ENCODE measurements around the gene LGMN. TPM values are rescaled to one million over a fixed set of nuclear protein-coding genes. Genes with fewer than 3 reads are reported as not detected.
A peak's percentile ranks its signal among the peaks of the same experiment; 100 is the strongest.

The LGMN gene
- total RNA-seq, 2 experiments from 2014 or later: 6.9 to 7.7 TPM

DNA sequence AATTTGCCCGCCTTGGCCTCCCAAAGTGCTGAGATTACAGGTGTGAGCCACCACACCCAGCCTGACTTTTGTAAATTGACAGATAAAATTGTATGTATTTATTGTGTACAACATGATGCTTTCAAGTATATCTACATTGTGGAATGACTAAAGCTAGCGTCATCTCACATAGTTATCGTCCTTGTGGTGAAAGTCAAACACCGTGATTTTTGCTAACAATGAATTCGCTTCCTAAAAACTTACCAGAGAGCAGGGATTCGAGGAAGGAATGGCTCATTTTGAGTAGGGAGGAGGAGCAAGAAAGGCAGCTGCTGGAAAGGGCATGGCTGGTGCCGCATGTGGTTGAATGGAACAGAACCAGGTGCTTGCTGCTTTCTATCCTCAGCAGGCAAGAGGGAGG, 85.4 kb downstream of the LGMN start:
- H3K9me3 Mint-ChIP-seq: no peaks in the 10 kb centered on the region
- H3K27ac Mint-ChIP-seq: no peak overlapping the region
- peaks cover 50% of the 10 kb centered on the region for H3K36me3 Mint-ChIP-seq (ENCODE audit: low read depth)
- peaks cover 80% of the 10 kb centered on the region for H3K4me1 Mint-ChIP-seq (ENCODE audit: low read depth)
- intact Hi-C loops (cut with micrococcal nuclease): no loop called here
- H3K4me3 Mint-ChIP-seq: no peak overlapping the region
- CTCF ChIA-PET: no interaction called here
- no peaks in the 10 kb centered on the region for H3K27me3 Mint-ChIP-seq (ENCODE audit: low read depth)
- no peak for DNase-seq

DNA sequence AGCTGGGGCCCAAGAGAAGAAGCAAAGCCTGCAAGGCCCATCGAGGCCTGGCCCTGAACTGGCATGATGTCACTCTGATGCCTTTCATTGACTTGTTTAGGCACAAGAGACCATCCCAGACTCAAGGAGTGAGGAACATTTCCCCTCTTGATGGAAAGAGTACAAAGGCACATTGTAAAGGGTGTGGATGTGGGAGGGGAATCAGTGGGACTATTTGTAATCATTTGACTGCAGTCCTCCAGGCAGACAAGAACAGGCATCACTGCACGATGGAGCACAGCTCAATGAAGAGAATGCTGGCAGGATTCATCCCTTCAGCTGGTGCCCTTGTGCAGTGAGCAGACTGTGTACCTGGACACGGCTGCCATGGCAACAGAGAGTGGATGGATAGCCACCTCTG, 87.9 kb downstream of the LGMN start:
- H3K27ac Mint-ChIP-seq: peak overlapping the region; percentile 54
- H3K27me3 Mint-ChIP-seq (ENCODE audit: low read depth): no peaks in the 10 kb centered on the region

DNA sequence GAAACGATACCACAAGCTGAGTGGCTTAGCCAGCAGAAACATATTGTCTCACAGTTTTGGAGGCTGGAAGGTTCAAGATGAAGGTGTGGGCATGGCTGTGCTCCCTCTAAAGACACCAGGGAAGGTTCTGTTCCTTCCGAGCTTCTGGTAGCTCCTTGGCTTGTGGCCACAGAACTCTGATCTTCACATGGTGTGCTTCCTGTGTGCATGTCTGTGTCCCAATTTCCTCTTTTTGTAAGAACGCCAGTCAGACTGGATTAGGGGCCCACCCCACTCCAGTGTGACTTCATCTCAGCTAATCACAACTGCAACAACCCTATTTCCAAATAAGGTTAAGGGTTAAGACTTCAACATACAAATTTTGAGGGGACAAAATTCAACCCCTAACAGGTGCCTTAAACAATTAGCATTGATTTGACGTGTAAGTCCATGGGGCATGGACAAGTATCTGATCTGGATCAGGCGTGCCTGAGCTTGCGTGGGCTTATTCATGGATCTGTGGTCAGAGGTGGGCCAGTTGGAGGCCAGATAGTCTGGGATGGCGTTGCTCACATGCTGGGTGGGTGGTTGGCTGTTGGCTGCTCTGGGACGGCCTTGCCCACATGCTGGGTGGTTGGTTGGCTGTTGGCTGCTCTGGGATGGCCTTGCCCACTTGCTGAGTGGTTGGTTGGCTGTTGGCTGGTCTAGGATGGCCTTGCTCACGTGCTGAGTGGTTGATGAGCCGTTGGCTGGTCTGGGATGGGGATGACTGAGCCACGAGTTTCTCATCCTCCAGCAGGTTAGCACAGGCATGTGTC, 88.5 kb downstream of the LGMN start:
- DNase-seq: peak; percentile 46
- H3K4me1 Mint-ChIP-seq (ENCODE audit: low read depth): peaks cover 86% of the 10 kb centered on the region
- intact Hi-C loops (cut with micrococcal nuclease): loop anchor here (10.0 kb wide), 1 partner anchor 1315 kb away; no protein-coding TSS in a partner anchor
- no peaks in the 10 kb centered on the region for H3K27me3 Mint-ChIP-seq (ENCODE audit: low read depth)
- no peaks in the 10 kb centered on the region for H3K9me3 Mint-ChIP-seq
- peaks cover 37% of the 10 kb centered on the region for H3K36me3 Mint-ChIP-seq (ENCODE audit: low read depth)
- peak overlapping the region; percentile 69 for H3K27ac Mint-ChIP-seq
- no peak overlapping the region for H3K4me3 Mint-ChIP-seq
- CTCF ChIA-PET: interaction anchor here (1.2 to 1.7 kb wide), 2 partner anchors 12 to 21 kb away, joined by 4 read pairs; no protein-coding TSS in a partner anchor

More for the DNA sequence above, 87.9 kb downstream of the LGMN start:
- CTCF ChIA-PET: interaction anchor here (1.7 kb wide), 1 partner anchor 12 kb away, joined by 4 read pairs; no protein-coding TSS in a partner anchor
- peaks cover 38% of the 10 kb centered on the region for H3K36me3 Mint-ChIP-seq (ENCODE audit: low read depth)
- intact Hi-C loops (cut with micrococcal nuclease): no loop called here
- no peak overlapping the region for H3K4me3 Mint-ChIP-seq
- no peaks in the 10 kb centered on the region for H3K9me3 Mint-ChIP-seq
- no peak for DNase-seq
- peaks cover 85% of the 10 kb centered on the region for H3K4me1 Mint-ChIP-seq (ENCODE audit: low read depth)

DNA sequence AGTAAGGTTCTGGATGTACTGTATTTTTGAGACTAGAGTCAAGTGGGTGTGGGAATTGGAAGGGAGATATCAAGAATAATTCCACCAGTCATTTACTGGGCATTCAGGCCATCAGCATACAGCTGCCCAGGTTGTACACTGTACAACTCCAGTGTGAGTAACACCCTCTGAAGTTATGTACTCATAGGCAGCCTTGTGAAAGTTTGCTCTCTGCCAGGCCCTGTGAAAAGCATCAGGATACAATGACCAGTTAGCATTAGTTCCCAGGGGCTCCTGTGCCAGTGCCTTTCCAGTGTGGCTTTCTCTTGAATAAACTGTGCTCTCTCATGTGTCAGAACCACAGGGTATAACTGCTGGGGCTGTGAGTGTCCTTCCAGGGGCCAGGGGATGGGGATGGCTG, 89.7 kb downstream of the LGMN start:
- CTCF ChIA-PET: interaction anchor here (1.2 kb wide), 1 partner anchor 23 kb away, joined by 4 read pairs; no protein-coding TSS in a partner anchor
- peaks cover 36% of the 10 kb centered on the region for H3K36me3 Mint-ChIP-seq (ENCODE audit: low read depth)
- H3K27ac Mint-ChIP-seq: peak overlapping the region; percentile 69
- DNase-seq: no peak
- no peak overlapping the region for H3K4me3 Mint-ChIP-seq
- H3K9me3 Mint-ChIP-seq: no peaks in the 10 kb centered on the region
- peaks cover 84% of the 10 kb centered on the region for H3K4me1 Mint-ChIP-seq (ENCODE audit: low read depth)
- intact Hi-C loops (cut with micrococcal nuclease): loop anchor here (10.0 kb wide), 1 partner anchor 1314 kb away; no protein-coding TSS in a partner anchor
- no peaks in the 10 kb centered on the region for H3K27me3 Mint-ChIP-seq (ENCODE audit: low read depth)

GRCh38 chr14:92658160-92658559, 90.3 kb downstream of the LGMN start:
- no peak overlapping the region for H3K4me3 Mint-ChIP-seq

GRCh38 chr14:92657457-92658142, 90.8 kb downstream of the LGMN start:
- no peak for DNase-seq
- Mint-ChIP-seq H3K4me3 (peak overlapping the region; percentile 38), H3K9me3 (no peaks in the 10 kb centered on the region), H3K4me1 (ENCODE audit: low read depth) (peaks cover 81% of the 10 kb centered on the region), H3K27me3 (ENCODE audit: low read depth) (no peaks in the 10 kb centered on the region), H3K36me3 (ENCODE audit: low read depth) (peaks cover 34% of the 10 kb centered on the region), H3K27ac (peak overlapping the region; percentile 69)
- CTCF ChIA-PET: interaction anchor here (1.2 to 1.8 kb wide), 3 partner anchors 13 to 28 kb away, joined by 3 to 12 read pairs (median 4); no protein-coding TSS in a partner anchor
- intact Hi-C loops (cut with micrococcal nuclease): loop anchor here (1.0 to 10.0 kb wide), 2 partner anchors 11 to 1313 kb away; no protein-coding TSS in a partner anchor

More at GRCh38 chr14:92658160-92658559, 90.3 kb downstream of the LGMN start:
- CTCF ChIA-PET: interaction anchor here (1.2 kb wide), 1 partner anchor 28 kb away, joined by 3 read pairs; no protein-coding TSS in a partner anchor
- H3K36me3 Mint-ChIP-seq (ENCODE audit: low read depth): peaks cover 38% of the 10 kb centered on the region
- peak overlapping the region; percentile 69 for H3K27ac Mint-ChIP-seq
- H3K9me3 Mint-ChIP-seq: no peaks in the 10 kb centered on the region
- no peaks in the 10 kb centered on the region for H3K27me3 Mint-ChIP-seq (ENCODE audit: low read depth)
- DNase-seq: no peak
- intact Hi-C loops (cut with micrococcal nuclease): loop anchor here (10.0 kb wide), 1 partner anchor 1313 kb away; no protein-coding TSS in a partner anchor
- peaks cover 86% of the 10 kb centered on the region for H3K4me1 Mint-ChIP-seq (ENCODE audit: low read depth)

DNA sequence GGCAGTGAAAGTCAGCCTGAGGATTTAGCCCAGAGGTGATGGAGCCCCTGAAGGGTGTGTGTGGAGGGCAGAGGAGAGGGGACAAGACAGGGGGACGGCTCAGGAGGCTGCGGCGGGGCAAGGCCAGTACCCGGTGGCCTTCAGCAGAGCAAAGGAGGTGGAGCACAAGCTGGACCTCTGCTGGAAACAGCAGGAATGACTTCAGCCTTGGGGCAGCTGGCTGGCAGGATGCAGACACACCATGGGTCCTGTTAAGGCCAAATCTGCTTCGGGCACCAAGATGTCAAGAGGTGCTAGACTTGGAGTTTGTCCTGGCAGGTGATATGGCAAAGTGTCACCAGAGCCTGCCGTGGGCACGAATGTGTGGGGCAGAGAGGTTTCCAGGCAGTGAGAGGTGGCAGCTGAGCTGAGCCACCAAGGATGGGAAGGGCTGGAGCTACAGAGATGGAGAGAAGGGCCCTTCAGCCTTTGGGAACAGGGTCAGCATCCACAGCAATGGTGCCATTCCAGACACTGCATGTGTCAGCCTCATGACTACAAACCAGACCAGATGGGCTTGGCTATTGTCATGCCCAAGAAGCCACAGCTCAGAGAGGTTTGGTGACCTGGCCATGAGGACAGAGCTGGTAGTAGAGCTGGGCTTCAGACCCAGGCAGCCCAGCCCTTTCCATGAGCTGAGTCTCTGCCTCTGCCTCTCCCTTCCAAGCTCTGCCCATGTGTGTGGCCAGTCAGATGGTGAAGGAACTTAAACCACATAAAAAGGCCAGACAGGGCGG, 91.9 kb downstream of the LGMN start:
- Mint-ChIP-seq H3K27ac (peak overlapping the region; percentile 38), H3K27me3 (ENCODE audit: low read depth) (no peaks in the 10 kb centered on the region), H3K36me3 (ENCODE audit: low read depth) (peaks cover 23% of the 10 kb centered on the region), H3K4me3 (peak overlapping the region; percentile 47), H3K4me1 (ENCODE audit: low read depth) (peaks cover 72% of the 10 kb centered on the region), H3K9me3 (no peaks in the 10 kb centered on the region)
- intact Hi-C loops (cut with micrococcal nuclease): loop anchor here (1.0 to 10.0 kb wide), 2 partner anchors 12 to 1312 kb away; no protein-coding TSS in a partner anchor
- CTCF ChIA-PET: interaction anchor here (0.6 to 1.8 kb wide), 3 partner anchors 14 to 552 kb away, joined by 3 to 12 read pairs (median 4); no protein-coding TSS in a partner anchor
- no peak for DNase-seq

DNA sequence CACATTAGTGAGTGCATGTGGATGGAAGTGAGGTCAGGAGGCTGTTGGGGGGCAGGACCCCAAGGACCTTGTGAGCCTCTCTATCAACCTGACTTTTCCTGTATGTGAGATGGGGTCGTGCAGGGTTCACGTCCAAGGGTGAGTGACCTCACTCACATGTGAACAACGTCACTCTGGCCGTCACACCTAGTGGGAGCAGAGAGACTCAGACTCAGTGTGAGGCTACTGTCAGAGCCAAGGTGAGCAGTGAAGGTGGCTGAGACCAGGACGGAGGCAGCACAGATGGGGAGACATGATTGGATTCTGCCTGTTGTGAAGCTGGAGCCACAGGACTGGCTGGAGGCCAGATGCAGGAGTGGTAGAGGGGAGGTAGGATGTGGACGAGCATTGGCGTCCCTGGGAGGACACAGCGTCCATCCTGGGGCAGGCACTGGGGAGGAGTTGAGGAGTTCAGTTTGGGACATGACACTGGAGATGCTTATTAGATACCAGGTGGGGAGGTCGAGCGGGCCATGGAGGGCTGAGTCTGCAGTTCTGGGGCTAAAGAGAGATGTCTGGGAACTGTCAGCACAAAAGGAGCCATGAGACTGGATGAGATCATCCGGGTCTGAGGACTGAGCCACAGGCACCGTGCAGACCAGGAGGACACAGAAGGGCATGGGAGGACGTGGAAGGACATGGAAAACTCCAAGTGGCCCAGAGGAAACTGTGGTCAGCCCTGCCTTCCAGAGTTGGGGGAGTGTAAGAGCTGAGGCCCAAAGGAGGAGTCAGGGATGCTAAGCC, 92.8 kb downstream of the LGMN start:
- peaks cover 18% of the 10 kb centered on the region for H3K36me3 Mint-ChIP-seq (ENCODE audit: low read depth)
- peaks cover 76% of the 10 kb centered on the region for H3K4me1 Mint-ChIP-seq (ENCODE audit: low read depth)
- CTCF ChIA-PET: no interaction called here
- H3K27ac Mint-ChIP-seq: peak overlapping the region; percentile 38
- peak; percentile 61 for DNase-seq
- no peaks in the 10 kb centered on the region for H3K27me3 Mint-ChIP-seq (ENCODE audit: low read depth)
- H3K4me3 Mint-ChIP-seq: peak overlapping the region; percentile 47
- intact Hi-C loops (cut with micrococcal nuclease): loop anchor here (10.0 kb wide), 1 partner anchor 1311 kb away; no protein-coding TSS in a partner anchor
- H3K9me3 Mint-ChIP-seq: no peaks in the 10 kb centered on the region

DNA sequence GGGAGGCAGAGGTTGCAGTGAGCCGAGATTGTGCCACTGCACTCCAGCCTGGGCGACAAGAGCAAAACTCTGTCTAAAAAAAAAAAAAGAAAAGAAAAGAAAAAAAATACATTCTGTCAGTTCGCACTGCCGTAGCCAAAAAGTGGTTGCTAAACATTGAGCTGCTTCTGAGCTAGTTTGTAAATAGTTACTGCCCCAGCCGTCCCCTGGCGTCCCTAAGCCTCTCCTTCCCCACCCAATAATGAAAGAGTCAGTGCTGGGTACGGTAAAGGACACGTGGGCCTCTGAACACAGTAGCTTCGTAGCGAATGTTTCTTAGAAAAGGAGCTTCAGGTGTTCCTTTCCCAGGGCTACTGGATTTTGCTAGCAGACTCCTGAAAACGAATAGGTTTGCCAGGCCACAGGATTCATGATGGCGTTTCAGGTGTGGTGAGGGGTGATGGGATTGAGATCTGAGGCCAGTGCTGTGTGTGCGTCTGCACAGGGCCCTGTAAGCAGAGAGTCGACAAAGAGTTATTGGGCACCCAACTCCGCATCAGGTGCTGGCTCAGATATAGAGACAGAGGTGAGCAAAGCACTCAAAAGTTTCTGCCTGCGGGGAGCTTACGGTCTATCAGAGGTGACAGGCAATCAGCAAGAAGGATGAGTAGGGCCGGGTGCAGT, 94.1 kb downstream of the LGMN start:
- Mint-ChIP-seq H3K9me3 (no peaks in the 10 kb centered on the region), H3K27me3 (ENCODE audit: low read depth) (no peaks in the 10 kb centered on the region), H3K4me3 (peak overlapping the region; percentile 93), H3K4me1 (ENCODE audit: low read depth) (peaks cover 76% of the 10 kb centered on the region), H3K27ac (peak overlapping the region; percentile 97), H3K36me3 (ENCODE audit: low read depth) (peaks cover 12% of the 10 kb centered on the region)
- CTCF ChIA-PET: interaction anchor here (0.7 to 3.0 kb wide), 9 partner anchors 10 to 95 kb away, joined by 3 to 14 read pairs (median 5); no protein-coding TSS in a partner anchor
- intact Hi-C loops (cut with micrococcal nuclease): loop anchor here (1.0 to 10.0 kb wide), 5 partner anchors 122 to 1310 kb away; partner anchors contain the start of genes CPSF2, NDUFB1 and TRIP11
- no peak for DNase-seq
